CD14-positive monocyte (primary cell): ENCODE measurements around the gene MFAP1. TPM values are rescaled to one million over a fixed set of nuclear protein-coding genes. Genes with fewer than 3 reads are reported as not detected.
"Not testable (repeated sequence)": the region's sequence is repeated elsewhere in the genome, so short reads cannot be mapped to it uniquely, and the experiment has no call there.

Experiments
- DNase-seq, 3 donors: peaks; one replicate each; pipeline ENCODE4 v3.0.0-alpha.2; 2011 to 2022
- H2AFZ ChIP-seq: 2 replicates; pipeline ENCODE4 v1.6.0; 2012; ENCODE audit warnings: mild to moderate bottlenecking, low read depth, low read length, inconsistent platforms; ENCODE audit not compliant: insufficient read depth, poor library complexity, severe bottlenecking
- H3K27ac ChIP-seq, 2 donors: 1 replicate in 1 of 2; 2 replicates in 1 of 2; pipeline ENCODE4 v1.5.1; 2012 to 2013; ENCODE audit warnings: low read length in 2 of 2, control low read depth in 1 of 2, inconsistent platforms in 1 of 2, low read depth in 1 of 2, mild to moderate bottlenecking in 1 of 2
- H3K27me3 ChIP-seq, 2 donors: one replicate each; pipeline versions ENCODE4 v1.6.0 to v1.6.1; 2011 to 2013; ENCODE audit warnings: low read length in 2 of 2; ENCODE audit not compliant: control insufficient read depth in 2 of 2, insufficient read depth in 2 of 2
- H3K36me3 ChIP-seq, 2 donors: replicated peaks in 1 of 2; 1 replicate in 1 of 2; 2 replicates in 1 of 2; pipeline versions ENCODE4 v1.5.1 to v1.6.1; 2012 to 2013; ENCODE audit warnings: low read length in 2 of 2, control low read depth in 1 of 2, inconsistent platforms in 1 of 2, mild to moderate bottlenecking in 1 of 2; ENCODE audit not compliant: insufficient read depth in 2 of 2, control insufficient read depth in 1 of 2
- H3K4me1 ChIP-seq, 2 donors: 1 replicate in 1 of 2; 2 replicates in 1 of 2; pipeline versions ENCODE4 v1.5.1 to v1.6.1; 2012 to 2013; ENCODE audit warnings: low read length in 2 of 2, control low read depth in 1 of 2, inconsistent platforms in 1 of 2, mild to moderate bottlenecking in 1 of 2, moderate library complexity in 1 of 2; ENCODE audit not compliant: insufficient read depth in 2 of 2, control insufficient read depth in 1 of 2
- H3K4me2 ChIP-seq: replicated peaks from 2 replicates; pipeline ENCODE3; 2012; ENCODE audit warnings: low read length, moderate library complexity, mild to moderate bottlenecking; ENCODE audit not compliant: poor library complexity, severe bottlenecking; ENCODE audit errors: extremely low read depth
- H3K4me3 ChIP-seq, 3 experiments: fragments of 200-600 bp in 1 of 3; sonication (generic) in 1 of 3; replicated peaks in 1 of 3; 1 replicate in 2 of 3; 2 replicates in 1 of 3; pipeline ENCODE4 v1.5.1; 2011 to 2013; ENCODE audit warnings: low read length in 3 of 3, mild to moderate bottlenecking in 3 of 3, control low read depth in 2 of 3, low read depth in 2 of 3, inconsistent platforms in 1 of 3, moderate library complexity in 1 of 3
- H3K79me2 ChIP-seq: 2 replicates; pipeline ENCODE4 v1.6.0; 2012; ENCODE audit warnings: mild to moderate bottlenecking, control low read depth, inconsistent platforms, low read length, moderate library complexity; ENCODE audit not compliant: insufficient read depth
- H3K9ac ChIP-seq: 2 replicates; pipeline ENCODE4 v1.6.0; 2017; ENCODE audit warnings: low read length, mild to moderate bottlenecking; ENCODE audit not compliant: insufficient read depth, poor library complexity, severe bottlenecking
- H3K9me3 ChIP-seq, 2 donors: replicated peaks in 1 of 2; 1 replicate in 1 of 2; 2 replicates in 1 of 2; pipeline versions ENCODE4 v1.5.1 to v1.6.1; 2012 to 2013; ENCODE audit warnings: low read length in 2 of 2, control low read depth in 1 of 2; ENCODE audit not compliant: control insufficient read depth in 1 of 2, insufficient read depth in 1 of 2
- H4K20me1 ChIP-seq: 2 replicates; pipeline ENCODE4 v1.6.0; 2012; ENCODE audit warnings: mild to moderate bottlenecking, low read length, control low read depth, moderate library complexity; ENCODE audit not compliant: insufficient read depth
- H3K27ac Mint-ChIP-seq, 7 donors: one replicate each; pipeline ENCODE4 v1.8.0; 2020; ENCODE audit warnings: mild to moderate bottlenecking in 7 of 7, mixed read lengths in 7 of 7, moderate library complexity in 6 of 7, inconsistent platforms in 2 of 7
- H3K27me3 Mint-ChIP-seq, 3 donors: one replicate each; pipeline ENCODE4 v1.8.0; 2021 to 2022; ENCODE audit warnings: low read depth in 3 of 3, mild to moderate bottlenecking in 3 of 3, mixed read lengths in 3 of 3, moderate library complexity in 3 of 3, inconsistent platforms in 1 of 3
- H3K36me3 Mint-ChIP-seq, 2 donors: one replicate each; pipeline ENCODE4 v1.8.0; 2020; ENCODE audit warnings: mixed read lengths in 2 of 2, inconsistent platforms in 1 of 2, mild to moderate bottlenecking in 1 of 2
- H3K4me1 Mint-ChIP-seq: one replicate; pipeline ENCODE4 v1.8.0; 2020; ENCODE audit warnings: mild to moderate bottlenecking, mixed read lengths
- H3K4me3 Mint-ChIP-seq, 2 donors: one replicate each; pipeline ENCODE4 v1.8.0; 2020; ENCODE audit warnings: mild to moderate bottlenecking in 2 of 2, mixed read lengths in 2 of 2, moderate library complexity in 1 of 2
- H3K9me3 Mint-ChIP-seq, 7 donors: one replicate each; pipeline ENCODE4 v1.8.0; 2020 to 2022; ENCODE audit warnings: mixed read lengths in 7 of 7, mild to moderate bottlenecking in 6 of 7, moderate library complexity in 6 of 7, inconsistent platforms in 2 of 7
- WGBS: methylation state at CpG from one replicate; pipeline ENCODE4 v1.1.5; 2013; ENCODE audit warnings: missing lambda C conversion rate; ENCODE audit not compliant: insufficient coverage; 5-methylcytosine and 5-hydroxymethylcytosine counted together
- intact Hi-C, 2 donors: fragments of 100-400 bp; cut with micrococcal nuclease; formaldehyde crosslinking; loops; one replicate each; pipeline versions ENCODE4 v1.15.0 to v1.15.1; 2023
- polyA plus RNA-seq, 3 donors: library from polyadenylated mRNA; depleted of rRNA in 1 of 3; unstranded in 2 of 3; stranded (reverse) in 1 of 3; fragments of 300-500 nt in 2 of 3; fragments of >200 nt in 1 of 3; fragmentation: Illumina TruSeq in 2 of 3; gene quantifications; 1 replicate in 2 of 3; 2 replicates in 1 of 3; pipeline ENCODE4 v1.2.3, GENCODE V29; 2012 to 2021
- TF ChIP-seq, protein P1 (sequence below): fragments of 200-600 bp; IDR thresholded peaks from one replicate; pipeline ENCODE4 v1.8.0; 2022; ENCODE audit warnings: antibody characterized with exemption, mild to moderate bottlenecking

MFAP1 gene
- polyA plus RNA-seq, 3 donors, result 2.6 to 3.7 (median 3.7) TPM

DNA sequence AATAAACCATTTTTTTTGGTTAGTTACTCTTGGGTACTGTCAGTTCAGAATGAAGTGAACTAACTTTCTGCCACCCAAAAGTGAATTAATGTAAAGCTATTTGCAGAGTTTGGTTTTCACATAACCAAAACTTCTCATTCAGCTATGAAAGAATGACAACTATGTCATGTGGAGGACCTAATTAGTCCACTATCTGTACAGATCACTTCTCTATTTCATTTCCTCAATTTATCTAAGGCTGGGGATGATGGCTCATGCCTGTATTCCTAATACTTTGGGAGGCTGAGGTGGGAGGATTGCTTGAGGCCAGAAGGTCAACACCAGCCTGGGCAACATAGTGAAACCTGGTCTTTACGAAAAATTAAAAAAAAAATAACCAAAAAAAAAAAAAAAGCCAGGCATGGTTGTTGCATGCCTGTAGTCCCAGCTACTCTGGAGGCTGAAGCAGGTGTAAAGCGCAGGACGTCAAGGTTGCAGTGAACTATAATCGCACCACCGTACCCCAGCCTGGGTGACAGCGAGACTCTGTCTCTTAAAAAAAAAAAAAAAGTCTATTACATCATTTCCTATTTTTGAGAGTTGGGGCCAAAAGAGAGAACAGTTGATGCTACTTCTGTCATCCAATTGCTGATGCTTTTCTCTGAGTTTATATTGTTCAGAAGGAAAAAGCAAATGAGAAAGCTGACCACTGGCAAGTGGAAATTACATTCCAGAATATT, 15.4 kb downstream of the MFAP1 start:
- no peak overlapping the region for H3K4me2 ChIP-seq
- no peak overlapping the region for H3K9ac ChIP-seq
- H3K36me3 Mint-ChIP-seq, result peaks cover 64 to 86% of the 10 kb centered on the region in 2 donors
- H3K9me3 ChIP-seq, result no peaks in the 10 kb centered on the region
- H3K27me3 ChIP-seq, result no peaks in the 10 kb centered on the region
- H3K27me3 Mint-ChIP-seq, result peaks cover 0 to 2% (median 0%) of the 10 kb centered on the region in 3 donors
- H3K4me3 Mint-ChIP-seq, result no peak overlapping the region
- peaks cover 14% of the 10 kb centered on the region for H3K4me1 Mint-ChIP-seq
- intact Hi-C loops, result no loop called here
- no CpG with 5 or more reads among the region's 6 CpGs for WGBS
- H3K27ac Mint-ChIP-seq, result peak overlapping the region; percentile 44 to 89 (median 79)
- H3K79me2 ChIP-seq, result no peaks in the 10 kb centered on the region
- peaks cover 17 to 18% of the 10 kb centered on the region in 2 donors for H3K4me1 ChIP-seq
- H3K9me3 Mint-ChIP-seq, result peaks cover 0 to 1% (median 0%) of the 10 kb centered on the region in 7 donors
- TF ChIP-seq, protein P1, sequence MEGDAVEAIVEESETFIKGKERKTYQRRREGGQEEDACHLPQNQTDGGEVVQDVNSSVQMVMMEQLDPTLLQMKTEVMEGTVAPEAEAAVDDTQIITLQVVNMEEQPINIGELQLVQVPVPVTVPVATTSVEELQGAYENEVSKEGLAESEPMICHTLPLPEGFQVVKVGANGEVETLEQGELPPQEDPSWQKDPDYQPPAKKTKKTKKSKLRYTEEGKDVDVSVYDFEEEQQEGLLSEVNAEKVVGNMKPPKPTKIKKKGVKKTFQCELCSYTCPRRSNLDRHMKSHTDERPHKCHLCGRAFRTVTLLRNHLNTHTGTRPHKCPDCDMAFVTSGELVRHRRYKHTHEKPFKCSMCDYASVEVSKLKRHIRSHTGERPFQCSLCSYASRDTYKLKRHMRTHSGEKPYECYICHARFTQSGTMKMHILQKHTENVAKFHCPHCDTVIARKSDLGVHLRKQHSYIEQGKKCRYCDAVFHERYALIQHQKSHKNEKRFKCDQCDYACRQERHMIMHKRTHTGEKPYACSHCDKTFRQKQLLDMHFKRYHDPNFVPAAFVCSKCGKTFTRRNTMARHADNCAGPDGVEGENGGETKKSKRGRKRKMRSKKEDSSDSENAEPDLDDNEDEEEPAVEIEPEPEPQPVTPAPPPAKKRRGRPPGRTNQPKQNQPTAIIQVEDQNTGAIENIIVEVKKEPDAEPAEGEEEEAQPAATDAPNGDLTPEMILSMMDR, result no peak
- DNase-seq, result peak; percentile 47 to 65 (median 58)
- H4K20me1 ChIP-seq, result no peaks in the 10 kb centered on the region
- peak overlapping the region in 1 of 3 experiments; percentile 1 for H3K4me3 ChIP-seq
- H3K36me3 ChIP-seq, result peaks cover 72 to 94% of the 10 kb centered on the region in 2 donors
- H2AFZ ChIP-seq, result no peak overlapping the region
- peak overlapping the region; percentile 34 to 60 for H3K27ac ChIP-seq

- H3K9ac ChIP-seq, result no peak overlapping the region
- no peaks in the 10 kb centered on the region for H3K9me3 ChIP-seq
- intact Hi-C loops, result no loop called here
- H3K27ac ChIP-seq, result peak overlapping the region in 1 of 2 donors; percentile 60
- WGBS, result 100% methylated on average over 1 of the region's 5 CpGs
- H3K27ac Mint-ChIP-seq, result peak overlapping the region in 5 of 7 donors; percentile 8 to 83 (median 44)
- H3K4me2 ChIP-seq, result no peak overlapping the region
- DNase-seq, result no peak
- peaks cover 67 to 94% of the 10 kb centered on the region in 2 donors for H3K36me3 ChIP-seq
- H3K27me3 Mint-ChIP-seq, result peaks cover 0 to 2% (median 0%) of the 10 kb centered on the region in 3 donors
- H3K4me1 Mint-ChIP-seq, result peaks cover 14% of the 10 kb centered on the region
- peaks cover 17 to 18% of the 10 kb centered on the region in 2 donors for H3K4me1 ChIP-seq
- H3K4me3 ChIP-seq, result no peak overlapping the region
- H3K4me3 Mint-ChIP-seq, result no peak overlapping the region
- no peaks in the 10 kb centered on the region for H3K79me2 ChIP-seq
- no peak overlapping the region for H2AFZ ChIP-seq
- TF ChIP-seq, protein P1, result no peak
- H3K9me3 Mint-ChIP-seq, result peaks cover 0 to 1% (median 0%) of the 10 kb centered on the region in 7 donors
- no peaks in the 10 kb centered on the region for H4K20me1 ChIP-seq
- peaks cover 59 to 84% of the 10 kb centered on the region in 2 donors for H3K36me3 Mint-ChIP-seq
- H3K27me3 ChIP-seq, result no peaks in the 10 kb centered on the region
Measured at GRCh38 chr15:43808435-43808950, 16.0 kb downstream of the MFAP1 start.

GRCh38 chr15:43802676-43803075, 21.8 kb downstream of the MFAP1 start:
- H3K9me3 Mint-ChIP-seq, H2AFZ ChIP-seq, H3K4me2 ChIP-seq, DNase-seq, H3K27me3 ChIP-seq, H3K27me3 Mint-ChIP-seq, H3K9me3 ChIP-seq, H3K9ac ChIP-seq, intact Hi-C loops, H3K4me3 ChIP-seq, H4K20me1 ChIP-seq, H3K4me3 Mint-ChIP-seq: not testable (repeated sequence)
- 78% methylated on average over 1 of the region's 7 CpGs for WGBS
- H3K27ac ChIP-seq, result peak overlapping the region in 1 of 2 donors; percentile 36
- H3K36me3 Mint-ChIP-seq, result peaks cover 51 to 68% of the 10 kb centered on the region in 2 donors
- peaks cover 16 to 33% of the 10 kb centered on the region in 2 donors for H3K4me1 ChIP-seq
- peak overlapping the region in 1 of 7 donors; percentile 43 for H3K27ac Mint-ChIP-seq
- peaks cover 49 to 72% of the 10 kb centered on the region in 2 donors for H3K36me3 ChIP-seq
- peaks cover 18% of the 10 kb centered on the region for H3K79me2 ChIP-seq
- H3K4me1 Mint-ChIP-seq, result peaks cover 32% of the 10 kb centered on the region
